MCF 10A (cell line): ENCODE data around the gene ARHGAP24. TPM values are rescaled to one million over a fixed set of nuclear protein-coding genes. Genes with fewer than 3 reads are reported as not detected.

Experiments used
- BruUV-seq: library from RNA; stranded (reverse); fragments of 400-500 nt; replicated peaks from 2 replicates; lab custom pipeline; 2021; lab: Mats Ljungman, UMichigan
- CTCF ChIA-PET: fragments of 300-600 bp; sonication (Branson Sonifier 250); formaldehyde crosslinking; extraction: SDS; loops from one replicate; lab custom pipeline; 2021; ENCODE audit warnings: antibody characterized with exemption, inconsistent platforms; lab: Yijun Ruan, JAX
- POLR2A ChIA-PET: fragments of 300-600, 350-650 bp; sonication (Branson Sonifier 250); formaldehyde crosslinking; extraction: SDS; loops from one replicate; lab custom pipeline; 2020; ENCODE audit warnings: antibody characterized with exemption, inconsistent platforms; lab: Yijun Ruan, JAX
- DNase-seq: peaks from one replicate; pipeline ENCODE4 v3.0.0-alpha.2; 2018; ENCODE audit not compliant: unreplicated experiment
- H3K27ac Mint-ChIP-seq: one replicate; pipeline ENCODE4 v1.8.0; 2022; ENCODE audit warnings: mild to moderate bottlenecking, low read depth, mixed read lengths; ENCODE audit not compliant: unreplicated experiment
- H3K27me3 Mint-ChIP-seq: one replicate; pipeline ENCODE4 v1.8.0; 2022; ENCODE audit warnings: mixed read lengths; ENCODE audit not compliant: insufficient read depth, unreplicated experiment
- H3K36me3 Mint-ChIP-seq: one replicate; pipeline ENCODE4 v1.8.0; 2022; ENCODE audit warnings: mild to moderate bottlenecking, moderate library complexity, mixed read lengths; ENCODE audit not compliant: insufficient read depth, unreplicated experiment
- H3K4me1 Mint-ChIP-seq: one replicate; pipeline ENCODE4 v1.8.0; 2022; ENCODE audit warnings: mixed read lengths; ENCODE audit not compliant: insufficient read depth, unreplicated experiment
- H3K4me3 Mint-ChIP-seq: one replicate; pipeline ENCODE4 v1.8.0; 2022; ENCODE audit warnings: mild to moderate bottlenecking, moderate library complexity, mixed read lengths; ENCODE audit not compliant: unreplicated experiment
- H3K9me3 Mint-ChIP-seq: one replicate; pipeline ENCODE4 v1.8.0; 2022; ENCODE audit warnings: mixed read lengths; ENCODE audit not compliant: unreplicated experiment
- intact Hi-C: fragments of 100-400 bp; cut with micrococcal nuclease; formaldehyde crosslinking; loops from 2 replicates; pipeline ENCODE4 v1.14.1; 2022
- total RNA-seq: library from RNA; stranded (reverse); gene quantifications from 2 replicates; pipeline ENCODE4 v1.2.3, GENCODE V29; 2022
- TF ChIP-seq, protein P1 (sequence below): fragments of 200-600 bp; IDR thresholded peaks from one replicate; pipeline ENCODE4 v1.8.0; 2022; ENCODE audit warnings: antibody characterized with exemption, mild to moderate bottlenecking; ENCODE audit not compliant: unreplicated experiment

Gene ARHGAP24
- total RNA-seq, 1 experiment from 2014 or later, result 2.6 TPM

DNA sequence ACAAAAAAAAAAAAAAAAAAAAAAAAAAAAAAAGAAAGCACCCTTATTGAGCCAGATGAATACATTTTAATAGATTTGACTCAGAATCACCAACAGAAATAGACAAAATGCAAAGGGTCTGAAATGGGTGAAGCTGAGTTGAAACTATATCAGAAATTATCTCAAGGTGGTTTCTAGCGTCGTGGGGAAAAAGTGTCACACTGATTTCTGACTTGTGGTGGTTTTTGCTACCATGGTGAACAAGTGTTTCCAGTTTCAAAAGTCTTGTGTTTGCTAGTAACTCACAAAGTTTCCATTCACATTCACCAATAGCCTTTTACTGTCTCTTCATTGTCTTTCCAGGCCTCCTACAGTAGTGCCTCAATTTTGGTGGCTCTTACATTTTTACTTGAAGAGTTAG, 135.5 kb downstream of the ARHGAP24 start:
- TF ChIP-seq, protein P1, sequence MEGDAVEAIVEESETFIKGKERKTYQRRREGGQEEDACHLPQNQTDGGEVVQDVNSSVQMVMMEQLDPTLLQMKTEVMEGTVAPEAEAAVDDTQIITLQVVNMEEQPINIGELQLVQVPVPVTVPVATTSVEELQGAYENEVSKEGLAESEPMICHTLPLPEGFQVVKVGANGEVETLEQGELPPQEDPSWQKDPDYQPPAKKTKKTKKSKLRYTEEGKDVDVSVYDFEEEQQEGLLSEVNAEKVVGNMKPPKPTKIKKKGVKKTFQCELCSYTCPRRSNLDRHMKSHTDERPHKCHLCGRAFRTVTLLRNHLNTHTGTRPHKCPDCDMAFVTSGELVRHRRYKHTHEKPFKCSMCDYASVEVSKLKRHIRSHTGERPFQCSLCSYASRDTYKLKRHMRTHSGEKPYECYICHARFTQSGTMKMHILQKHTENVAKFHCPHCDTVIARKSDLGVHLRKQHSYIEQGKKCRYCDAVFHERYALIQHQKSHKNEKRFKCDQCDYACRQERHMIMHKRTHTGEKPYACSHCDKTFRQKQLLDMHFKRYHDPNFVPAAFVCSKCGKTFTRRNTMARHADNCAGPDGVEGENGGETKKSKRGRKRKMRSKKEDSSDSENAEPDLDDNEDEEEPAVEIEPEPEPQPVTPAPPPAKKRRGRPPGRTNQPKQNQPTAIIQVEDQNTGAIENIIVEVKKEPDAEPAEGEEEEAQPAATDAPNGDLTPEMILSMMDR, result no peak
- Mint-ChIP-seq H3K9me3 (no peaks in the 10 kb centered on the region), H3K27ac (no peak overlapping the region), H3K4me1 (no peaks in the 10 kb centered on the region), H3K4me3 (no peak overlapping the region), H3K27me3 (no peaks in the 10 kb centered on the region), H3K36me3 (no peaks in the 10 kb centered on the region)
- DNase-seq, result no peak
- POLR2A ChIA-PET, result no interaction called here
- CTCF ChIA-PET, result no interaction called here
- intact Hi-C loops, result no loop called here
- BruUV-seq, result no TSS peak

DNA sequence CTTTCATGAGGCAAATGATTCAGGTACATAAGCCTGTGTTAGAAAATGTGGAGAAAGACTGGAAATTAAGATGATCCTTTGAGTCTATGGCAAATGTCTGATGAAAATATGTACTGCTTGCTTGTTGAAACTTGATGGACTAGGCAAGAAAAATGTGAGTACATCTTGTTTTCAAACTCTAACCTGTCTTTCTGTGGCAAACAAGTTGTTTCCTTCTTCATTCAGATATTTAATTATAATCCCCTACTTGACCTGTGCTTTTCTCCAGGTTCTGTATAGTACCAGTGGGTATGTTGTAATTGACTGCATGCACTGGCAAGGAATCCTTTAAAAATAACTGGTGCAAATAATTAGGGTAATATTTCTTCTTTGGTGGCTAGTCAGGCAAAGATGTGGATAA, 136.7 kb downstream of the ARHGAP24 start:
- H3K9me3 Mint-ChIP-seq, result no peaks in the 10 kb centered on the region
- H3K4me1 Mint-ChIP-seq, result no peaks in the 10 kb centered on the region
- BruUV-seq, result no TSS peak
- intact Hi-C loops, result no loop called here
- H3K36me3 Mint-ChIP-seq, result no peaks in the 10 kb centered on the region
- TF ChIP-seq, protein P1, result no peak
- POLR2A ChIA-PET, result interaction anchor here (0.8 kb wide), 1 partner anchor 137 kb away, joined by 3 read pairs; the partner anchor contains the start of gene ARHGAP24
- no peak overlapping the region for H3K4me3 Mint-ChIP-seq
- no peak for DNase-seq
- H3K27me3 Mint-ChIP-seq, result no peaks in the 10 kb centered on the region
- CTCF ChIA-PET, result interaction anchor here (0.6 kb wide), 1 partner anchor 115 kb away, joined by 3 read pairs; no protein-coding TSS in a partner anchor
- no peak overlapping the region for H3K27ac Mint-ChIP-seq

DNA sequence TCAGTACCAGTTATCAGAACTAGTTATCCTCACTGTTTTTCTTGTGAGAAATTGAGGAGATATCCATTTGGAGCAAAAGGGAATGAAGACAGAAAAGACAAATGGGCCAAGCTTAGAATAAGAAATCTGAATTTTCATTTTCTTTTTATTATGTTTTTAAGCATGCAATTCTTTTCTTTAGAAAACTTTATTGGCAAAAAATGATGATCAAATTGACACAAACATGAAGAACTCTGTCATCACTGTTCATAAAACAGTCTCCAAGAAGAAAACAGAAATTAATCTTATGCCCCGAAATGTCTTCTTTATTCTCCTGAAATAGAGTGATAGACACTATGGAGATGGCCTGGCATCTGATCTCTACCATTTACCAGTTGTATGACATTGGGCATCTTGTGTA, 139.0 kb downstream of the ARHGAP24 start:
- Mint-ChIP-seq H3K27me3 (no peaks in the 10 kb centered on the region), H3K9me3 (no peaks in the 10 kb centered on the region), H3K4me3 (no peak overlapping the region), H3K4me1 (no peaks in the 10 kb centered on the region), H3K36me3 (no peaks in the 10 kb centered on the region), H3K27ac (no peak overlapping the region)
- TF ChIP-seq, protein P1, result no peak
- CTCF ChIA-PET, result interaction anchor here (1.2 kb wide), 1 partner anchor 133 kb away, joined by 3 read pairs; no protein-coding TSS in a partner anchor
- POLR2A ChIA-PET, result interaction anchor here (0.6 kb wide), 1 partner anchor 648 kb away, joined by 3 read pairs; the partner anchor contains the start of gene WDFY3
- no peak for DNase-seq
- no TSS peak for BruUV-seq
- intact Hi-C loops, result no loop called here

DNA sequence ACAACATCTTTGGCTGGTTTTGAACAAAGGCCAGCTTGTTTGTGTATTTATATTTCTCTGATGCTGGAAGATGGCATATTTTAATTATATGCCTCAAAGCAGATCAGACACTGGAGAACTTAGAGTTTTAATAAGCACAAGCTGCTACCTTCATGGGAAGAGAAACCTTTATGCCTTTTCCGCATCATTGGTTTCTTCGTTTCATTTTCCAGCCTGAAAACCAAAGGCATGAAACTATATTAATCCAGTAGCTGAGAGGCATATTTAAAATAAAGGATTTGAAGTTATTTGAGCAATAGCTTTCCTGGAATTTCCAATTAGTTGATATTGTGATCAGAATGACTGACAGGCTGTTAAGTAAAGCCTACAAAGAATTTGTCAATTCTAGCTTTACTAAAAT, 141.0 kb downstream of the ARHGAP24 start:
- POLR2A ChIA-PET, result no interaction called here
- CTCF ChIA-PET, result interaction anchor here (1.0 kb wide), 1 partner anchor 131 kb away, joined by 4 read pairs; no protein-coding TSS in a partner anchor
- Mint-ChIP-seq H3K27ac (no peak overlapping the region), H3K9me3 (no peaks in the 10 kb centered on the region), H3K36me3 (no peaks in the 10 kb centered on the region), H3K27me3 (no peaks in the 10 kb centered on the region), H3K4me3 (no peak overlapping the region), H3K4me1 (no peaks in the 10 kb centered on the region)
- intact Hi-C loops, result no loop called here
- no TSS peak for BruUV-seq
- no peak for DNase-seq
- TF ChIP-seq, protein P1, result no peak
